Activated CD4-positive, alpha-beta T cell treated with anti-CD3 and anti-CD28 coated beads, Interleukin-2, amount 50 U/mL, for 4 hours (primary cell): Measurements from ENCODE around the gene TTC27.

Experiments
- DNase-seq, 2 experiments: peaks; one replicate each; pipeline ENCODE4 v3.0.0-alpha.2; 2020

Gene TTC27

GRCh38 chr2:32758232-32758631, 130.4 kb downstream of the TTC27 start:
- DNase-seq = no peak

- DNase-seq = no peak
These were observed 132.8 kb downstream of the TTC27 start for GRCh38 chr2:32760628-32761027.

GRCh38 chr2:32768387-32769174, 140.7 kb downstream of the TTC27 start:
- no peak for DNase-seq

GRCh38 chr2:32770360-32770759, 142.5 kb downstream of the TTC27 start:
- no peak for DNase-seq

- no peak for DNase-seq
These were observed 145.0 kb downstream of the TTC27 start for GRCh38 chr2:32772638-32773447.

GRCh38 chr2:32773448-32773808, 145.6 kb downstream of the TTC27 start:
- no peak for DNase-seq

GRCh38 chr2:32775954-32776353, 148.1 kb downstream of the TTC27 start:
- DNase-seq = no peak

GRCh38 chr2:32777714-32778113, 149.9 kb downstream of the TTC27 start:
- DNase-seq = no peak

- DNase-seq = no peak
These were observed 153.1 kb downstream of the TTC27 start for GRCh38 chr2:32780961-32781360.

GRCh38 chr2:32783469-32783868, 155.6 kb downstream of the TTC27 start:
- no peak for DNase-seq

GRCh38 chr2:32783933-32784332, 156.1 kb downstream of the TTC27 start:
- no peak for DNase-seq

GRCh38 chr2:32787207-32787606, 159.4 kb downstream of the TTC27 start:
- no peak for DNase-seq

GRCh38 chr2:32788114-32788513, 160.3 kb downstream of the TTC27 start:
- no peak for DNase-seq

- no peak for DNase-seq
These were observed 164.6 kb downstream of the TTC27 start for GRCh38 chr2:32792416-32792815.

- no peak for DNase-seq
These were observed 171.0 kb downstream of the TTC27 start for GRCh38 chr2:32798829-32799228.

- no peak for DNase-seq
These were observed 173.9 kb downstream of the TTC27 start for GRCh38 chr2:32801741-32802140.

GRCh38 chr2:32802877-32803276, 175.0 kb downstream of the TTC27 start:
- DNase-seq = no peak

GRCh38 chr2:32804205-32804604, 176.4 kb downstream of the TTC27 start:
- DNase-seq = no peak

GRCh38 chr2:32805104-32806095, 177.6 kb downstream of the TTC27 start:
- no peak for DNase-seq

GRCh38 chr2:32806857-32807256, 179.0 kb downstream of the TTC27 start:
- no peak for DNase-seq

GRCh38 chr2:32807662-32808061, 179.8 kb downstream of the TTC27 start:
- no peak for DNase-seq

GRCh38 chr2:32810909-32811495, 183.2 kb downstream of the TTC27 start:
- DNase-seq = no peak

- no peak for DNase-seq
These were observed 183.8 kb downstream of the TTC27 start for GRCh38 chr2:32811696-32812095.
